GM18858 (cell line): ENCODE data around the gene CDH3.

Source experiments
- ATAC-seq: cut with Tn5 transposase; IDR thresholded peaks from one replicate; pipeline ENCODE4 v1.9.1; 2021; ENCODE audit not compliant: unreplicated experiment

The CDH3 gene

GRCh38 chr16:68644715-68645493, at the start of gene CDH3:
Gene CDH3, plus strand, starts transcription at chr16:68645310. Its CDS starts 70 bp downstream, at chr16:68645380.
- ATAC-seq = no peak

DNA sequence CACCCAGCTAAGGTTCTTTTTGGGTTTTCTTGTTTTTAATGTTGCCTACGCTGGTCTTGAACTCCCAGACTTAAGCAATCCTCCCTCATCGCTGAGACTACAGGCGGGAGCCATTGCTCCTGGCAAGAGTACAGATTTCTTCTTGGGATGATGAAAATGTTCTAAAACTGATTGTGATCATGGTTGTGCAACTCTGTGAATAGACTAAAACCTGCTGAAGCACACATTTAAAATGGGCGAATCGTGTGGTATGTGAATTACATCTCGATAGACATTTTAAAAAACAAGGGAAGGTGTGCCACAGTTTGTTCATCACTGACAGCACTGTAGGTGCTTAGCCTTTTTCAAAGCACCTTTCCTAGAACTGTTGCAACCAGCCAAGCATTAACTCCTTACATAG, 48.8 kb upstream of the CDH3 start:
- no peak for ATAC-seq

- ATAC-seq = no peak
Measured at GRCh38 chr16:68599586-68599985, 45.5 kb upstream of the CDH3 start.

DNA sequence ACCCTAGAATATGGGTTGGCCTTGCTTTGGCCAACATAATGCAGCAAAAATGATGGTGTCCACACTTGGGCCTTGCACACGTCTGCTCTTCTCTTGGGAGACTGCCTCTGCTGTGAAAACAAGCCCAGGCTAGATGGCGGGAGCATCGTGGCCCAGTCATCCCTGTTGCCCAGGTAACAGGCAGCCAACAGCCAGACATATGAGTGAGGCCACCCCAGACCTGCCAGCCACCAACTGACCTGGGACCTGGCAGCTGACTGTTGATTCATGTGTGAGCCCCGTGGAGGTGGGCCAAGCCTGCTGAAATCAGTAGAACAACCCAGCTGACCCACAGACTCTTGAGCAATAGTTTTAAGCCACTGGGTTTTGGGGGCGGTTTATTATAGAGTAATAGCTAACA, 39.4 kb upstream of the CDH3 start:
- ATAC-seq = no peak

GRCh38 chr16:68607443-68607842, 37.7 kb upstream of the CDH3 start:
- ATAC-seq = no peak

GRCh38 chr16:68608330-68608729, 36.8 kb upstream of the CDH3 start:
- ATAC-seq = no peak

- no peak for ATAC-seq
Measured at GRCh38 chr16:68612996-68613395, 32.1 kb upstream of the CDH3 start.

DNA sequence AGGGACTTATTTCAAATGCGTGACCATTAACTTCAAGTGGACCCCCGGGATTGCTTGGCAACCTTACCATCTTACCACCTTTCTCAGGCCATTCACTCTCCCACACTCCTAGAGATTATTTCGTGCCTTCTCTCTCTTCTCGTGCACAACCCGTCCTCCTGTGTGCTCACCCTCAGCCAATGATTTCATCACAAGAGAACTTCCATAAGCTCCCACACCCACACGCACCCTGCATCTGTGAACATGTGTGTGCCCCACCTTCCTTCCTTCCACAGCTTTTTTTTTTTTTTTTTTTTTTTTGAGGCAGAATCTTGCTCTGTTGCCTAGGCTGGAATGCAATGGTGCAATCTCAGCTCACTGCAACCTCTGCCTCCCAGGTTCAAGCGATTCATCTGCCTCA, 27.4 kb upstream of the CDH3 start:
- ATAC-seq = no peak

DNA sequence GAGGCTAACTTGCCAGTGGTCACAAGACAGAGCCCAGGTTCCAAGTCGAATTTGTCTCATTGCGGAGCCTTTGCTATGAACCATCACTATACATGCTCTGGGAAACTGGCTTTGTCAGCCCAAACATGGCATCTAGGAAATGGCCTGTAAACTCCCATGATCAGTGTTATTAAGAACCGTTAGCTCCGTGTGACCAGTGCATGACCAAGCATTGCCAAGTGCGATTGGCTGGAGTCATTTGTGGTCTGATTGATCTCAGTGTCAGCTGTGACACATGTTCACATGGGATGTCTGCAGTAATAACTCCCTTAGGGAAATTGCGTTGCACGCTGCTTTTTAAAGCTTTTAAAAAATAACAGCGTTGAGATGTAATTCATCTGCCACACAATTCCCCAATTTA, 18.6 kb upstream of the CDH3 start:
- no peak for ATAC-seq

GRCh38 chr16:68627951-68628425, 17.1 kb upstream of the CDH3 start:
- ATAC-seq = no peak

GRCh38 chr16:68629351-68629910, 15.7 kb upstream of the CDH3 start:
- ATAC-seq = no peak

DNA sequence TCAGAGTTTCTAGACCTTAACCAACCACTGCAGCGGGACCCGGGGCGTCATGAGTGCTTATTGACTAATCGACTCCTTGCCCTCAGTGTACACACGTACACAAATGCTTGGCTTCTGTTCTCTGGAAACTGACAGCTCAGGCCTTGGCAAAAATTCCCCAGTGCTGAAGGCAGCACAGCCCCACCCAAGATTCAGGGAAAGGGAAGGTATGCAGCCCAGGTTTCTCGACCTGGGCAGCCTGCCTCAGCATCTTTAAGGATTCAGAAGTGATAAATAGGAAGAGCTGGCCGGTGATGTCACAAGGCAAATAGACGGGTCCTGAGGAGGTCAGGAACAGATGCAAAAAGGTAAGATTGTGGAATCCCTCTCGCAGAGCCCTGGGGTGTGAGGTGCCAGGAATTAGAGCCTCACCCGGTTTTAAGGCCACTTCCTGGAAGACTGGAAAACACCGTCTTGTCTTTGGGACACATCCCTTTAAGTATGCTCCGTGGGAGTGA, 9.0 kb upstream of the CDH3 start:
- ATAC-seq = no peak

DNA sequence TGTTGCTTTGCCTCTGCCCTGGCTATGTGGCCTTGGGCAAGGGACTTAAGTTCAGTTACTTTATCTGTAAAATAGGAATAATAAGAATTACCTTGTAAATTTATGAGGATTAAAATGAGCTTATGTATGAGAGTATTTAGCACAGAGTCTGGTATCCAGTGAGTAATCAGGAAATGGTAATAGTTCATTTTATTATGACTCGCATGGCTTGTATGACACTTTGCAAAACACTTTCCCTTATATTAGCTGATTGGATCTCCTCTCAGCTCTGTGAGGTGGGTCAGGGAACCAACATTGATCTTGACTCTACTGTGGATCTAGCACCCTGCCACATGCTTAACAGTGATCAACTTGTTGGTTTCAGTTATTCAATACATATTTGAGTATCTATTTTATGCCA, 8.3 kb upstream of the CDH3 start:
- ATAC-seq = no peak

DNA sequence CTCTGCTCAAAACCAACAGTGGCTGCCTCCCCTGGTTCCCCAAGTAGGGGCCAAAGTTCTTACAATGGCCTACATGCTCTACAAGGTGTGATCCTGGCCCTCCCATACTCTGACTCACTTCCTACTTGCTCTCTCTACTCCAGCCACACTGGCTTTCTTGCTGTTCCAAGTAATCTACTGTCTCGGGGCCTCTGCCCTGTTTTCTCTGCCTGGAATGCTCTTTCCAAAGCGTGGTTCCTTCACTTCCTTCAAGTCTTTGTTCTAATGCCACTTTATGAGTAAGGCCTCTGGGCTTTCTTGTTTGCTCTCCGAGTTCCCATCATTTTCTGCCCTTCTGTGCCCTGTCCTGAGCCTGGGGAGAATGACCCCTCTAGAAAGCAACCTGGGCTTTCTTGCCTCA, 4.1 kb upstream of the CDH3 start:
- no peak for ATAC-seq

GRCh38 chr16:68642047-68642435, 3.1 kb upstream of the CDH3 start:
- ATAC-seq = no peak

GRCh38 chr16:68642436-68643101, 2.5 kb upstream of the CDH3 start:
- ATAC-seq = no peak

DNA sequence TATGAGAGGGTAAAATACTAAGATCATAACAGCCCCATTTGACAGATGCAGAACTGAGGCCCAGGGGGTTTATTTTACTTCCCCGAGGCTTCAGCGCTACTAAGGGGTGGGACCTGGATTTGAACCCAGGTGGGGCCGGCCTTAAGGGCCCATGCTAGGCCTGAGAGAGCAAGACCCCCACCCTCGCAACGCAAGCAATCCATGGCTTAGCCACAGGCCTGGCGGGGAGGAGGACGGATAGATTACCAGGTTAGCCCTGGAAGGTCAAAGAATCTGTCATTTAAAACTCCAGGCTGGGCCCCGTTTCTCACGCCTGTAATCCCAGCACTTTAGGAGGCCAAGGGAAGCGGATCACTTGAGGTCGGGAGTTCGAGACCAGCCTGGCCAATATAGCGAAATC, 1.9 kb upstream of the CDH3 start:
- no peak for ATAC-seq

DNA sequence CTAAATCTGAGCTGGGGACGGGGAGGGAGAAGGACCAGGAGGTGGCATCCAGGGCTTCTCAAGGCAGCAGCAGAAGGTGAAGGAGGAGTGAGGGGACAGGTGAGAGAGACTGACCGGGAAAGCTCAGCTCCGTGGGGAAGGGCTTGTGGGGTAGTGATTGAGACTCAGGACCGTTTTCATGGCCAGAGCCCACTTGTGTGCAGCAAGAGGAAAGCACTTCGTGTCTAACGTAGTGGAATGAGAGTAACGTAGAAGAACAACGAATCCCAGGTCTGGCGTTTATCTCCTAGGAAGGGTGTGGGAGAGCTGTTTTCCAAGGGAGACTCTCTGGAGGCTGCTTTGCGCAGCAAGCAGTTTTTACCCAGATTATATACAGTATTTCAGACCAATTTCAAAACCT, 1.3 kb upstream of the CDH3 start:
- no peak for ATAC-seq

DNA sequence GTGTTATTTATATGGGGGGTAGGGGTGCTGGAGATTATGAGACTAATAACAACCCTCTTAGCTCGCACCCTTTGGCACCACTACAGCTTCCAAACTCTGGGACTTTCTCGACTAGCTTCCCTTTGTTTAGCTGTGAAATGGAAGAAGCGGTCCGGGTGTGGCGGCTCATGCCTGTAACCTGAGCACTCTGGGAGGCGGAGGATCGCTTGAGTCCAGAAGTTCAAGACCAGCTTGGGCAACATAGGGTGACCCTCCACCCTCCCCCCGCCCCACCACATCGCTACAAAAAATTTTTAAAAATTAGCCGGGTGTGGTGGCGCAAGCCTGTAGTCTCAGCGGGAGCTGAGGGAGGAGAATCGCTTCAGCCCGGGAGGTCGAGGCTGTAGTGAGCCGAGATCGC, 814 bp upstream of the CDH3 start:
- no peak for ATAC-seq

- no peak for ATAC-seq
Measured at GRCh38 chr16:68645494-68646388, 631 bp downstream of the CDH3 start.
